PC-3 (cell line): ENCODE measurements around the gene SLC6A7. TPM values are rescaled to one million over a fixed set of nuclear protein-coding genes. Genes with fewer than 3 reads are reported as not detected.

Source experiments
- ATAC-seq: fragments of 200-7000 bp; cut with Tn5 transposase; 2 replicates; pipeline ENCODE4 v1.9.1; 2020; ENCODE audit warnings: mild to moderate bottlenecking, moderate library complexity
- BruUV-seq: library from RNA; stranded (reverse); fragments of 400-500 nt; replicated peaks from 2 replicates; lab custom pipeline; 2021; lab: Mats Ljungman, UMichigan
- CTCF ChIA-PET: fragments of 300-600 bp; sonication (Branson Sonifier 250); formaldehyde crosslinking; loops from one replicate; lab custom pipeline; 2022; ENCODE audit warnings: antibody characterized with exemption; lab: Charles Lee
- POLR2A ChIA-PET: fragments of 300-600 bp; sonication (Branson Sonifier 250); formaldehyde crosslinking; loops from one replicate; lab custom pipeline; 2022; ENCODE audit warnings: antibody characterized with exemption; ENCODE audit not compliant: unreplicated experiment; lab: Charles Lee
- DNase-seq: peaks from one replicate; pipeline ENCODE4 v3.0.0-alpha.2; 2015
- H2AFZ ChIP-seq: fragments of 300-600 bp; sonication (generic); 2 replicates; pipeline ENCODE4 v1.6.0; 2016; ENCODE audit warnings: antibody characterized with exemption, low read length
- H3F3A ChIP-seq: fragments of 300-600 bp; sonication (generic); one replicate; pipeline ENCODE4 v1.6.0; 2017; ENCODE audit warnings: antibody characterized with exemption, low read length, control low read depth, mild to moderate bottlenecking; ENCODE audit not compliant: unreplicated experiment
- H3K27ac ChIP-seq: fragments of 300-600 bp; sonication (generic); 2 replicates; pipeline ENCODE4 v1.5.1; 2016; ENCODE audit warnings: mild to moderate bottlenecking, low read length
- H3K27me3 ChIP-seq: fragments of 300-600 bp; sonication (generic); 2 replicates; pipeline ENCODE4 v1.6.1; 2016; ENCODE audit warnings: low read length, mixed read lengths
- H3K36me3 ChIP-seq: fragments of 300-600 bp; sonication (generic); 2 replicates; pipeline ENCODE4 v1.6.1; 2016; ENCODE audit warnings: low read depth, mixed run types, low read length, mixed read lengths
- H3K4me1 ChIP-seq: fragments of 300-600 bp; sonication (generic); 2 replicates; pipeline ENCODE4 v1.5.1; 2016; ENCODE audit warnings: low read length; ENCODE audit not compliant: insufficient read depth
- H3K4me2 ChIP-seq: fragments of 300-600 bp; sonication (generic); 2 replicates; pipeline ENCODE4 v1.6.0; 2016; ENCODE audit warnings: low read length
- H3K4me3 ChIP-seq: fragments of 300-600 bp; sonication (generic); 2 replicates; pipeline ENCODE4 v1.5.1; 2016; ENCODE audit warnings: mild to moderate bottlenecking, low read length, mixed read lengths
- H3K79me2 ChIP-seq: fragments of 300-600 bp; sonication (generic); 2 replicates; pipeline ENCODE4 v1.6.1; 2017; ENCODE audit warnings: low read length, mixed read lengths
- H3K9ac ChIP-seq: fragments of 300-600 bp; sonication (generic); 2 replicates; pipeline ENCODE4 v1.6.0; 2016; ENCODE audit warnings: mild to moderate bottlenecking, low read length
- H3K9me2 ChIP-seq: fragments of 300-600 bp; sonication (generic); replicated peaks from 2 replicates; pipeline ENCODE4 v1.6.1; 2016; ENCODE audit warnings: mixed run types, low read length, mixed read lengths
- H3K9me3 ChIP-seq: fragments of 300-600 bp; sonication (generic); 2 replicates; pipeline ENCODE4 v1.6.1; 2016; ENCODE audit warnings: low read length, mixed read lengths
- H4K20me1 ChIP-seq: fragments of 300-600 bp; sonication (generic); 2 replicates; pipeline ENCODE4 v1.6.1; 2016; ENCODE audit warnings: low read length, mixed read lengths
- CTCF ChIP-seq: fragments of 300-600 bp; sonication (generic); conservative IDR thresholded peaks from 2 replicates; pipeline ENCODE4 v1.5.1; 2017; ENCODE audit warnings: antibody characterized with exemption, low read depth, mild to moderate bottlenecking, low read length
- EZH2 ChIP-seq: fragments of 300-600 bp; sonication (generic); IDR thresholded peaks from one replicate; pipeline ENCODE4 v1.6.1; 2017; ENCODE audit warnings: antibody characterized with exemption, mild to moderate bottlenecking, low read length; ENCODE audit not compliant: unreplicated experiment
- EZH2phosphoT487 ChIP-seq: fragments of 300-600 bp; sonication (generic); IDR thresholded peaks from 2 replicates; pipeline ENCODE4 v1.6.1; 2018; ENCODE audit warnings: mild to moderate bottlenecking, antibody characterized with exemption, low read length, borderline replicate concordance
- intact Hi-C: fragments of 100-400 bp; cut with micrococcal nuclease; formaldehyde crosslinking; loops from 2 replicates; pipeline ENCODE4 v1.9.0; 2023
- total RNA-seq: library from RNA; depleted of rRNA; stranded (reverse); fragments of >200 nt; gene quantifications from 2 replicates; pipeline ENCODE4 v1.2.3, GENCODE V29; 2014

Gene SLC6A7
- total RNA-seq, 1 experiment from 2014 or later, result 0.29 TPM

DNA sequence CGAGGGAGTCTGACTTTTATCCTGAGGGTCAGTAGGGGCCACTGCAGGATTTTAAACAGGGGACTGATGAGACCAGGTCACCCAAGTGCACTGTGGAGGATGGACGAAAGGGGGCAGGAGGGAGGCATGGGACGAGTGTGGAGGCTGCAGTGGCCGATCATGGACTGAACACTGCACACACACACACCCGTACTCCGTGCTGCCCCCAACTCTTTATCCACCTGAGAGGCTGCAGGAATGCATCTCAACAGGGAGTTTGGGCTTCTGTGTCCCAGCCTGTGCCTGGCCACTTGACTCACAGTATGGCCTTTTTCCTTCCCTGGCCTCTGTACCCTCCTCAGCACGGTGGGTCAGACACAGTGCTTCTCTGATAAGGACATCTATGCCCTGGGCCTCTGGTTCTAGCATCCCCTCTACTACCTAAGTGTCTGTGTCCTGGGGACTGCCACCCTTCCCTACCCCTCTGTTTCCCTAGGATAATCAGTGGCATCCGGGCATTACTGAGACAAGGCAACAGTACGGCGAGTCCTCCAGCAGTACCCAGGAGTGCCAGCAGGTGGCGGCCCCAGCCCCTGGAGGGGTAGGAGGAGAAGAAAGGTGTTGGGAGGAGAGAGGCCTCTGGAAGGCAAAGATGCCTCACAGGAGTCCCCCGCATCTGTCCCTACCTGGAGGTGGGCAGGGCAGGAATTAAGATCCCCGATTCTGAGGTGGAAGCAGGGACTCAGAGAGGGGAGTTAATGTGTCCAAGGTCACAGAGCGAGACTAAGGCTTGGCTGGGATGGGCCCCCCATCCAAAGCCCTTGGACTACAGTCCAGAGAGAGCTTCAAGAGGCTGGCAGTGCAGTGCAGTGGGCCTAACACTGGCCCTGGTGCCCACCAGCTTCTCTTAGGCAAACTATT is 28.4 kb upstream of the SLC6A7 start:
- Histone ChIP-seq H3K79me2 (no peaks in the 10 kb centered on the region), H3K36me3 (no peaks in the 10 kb centered on the region), H3K9me2 (no peaks in the 10 kb centered on the region), H4K20me1 (no peaks in the 10 kb centered on the region), H3F3A (no peaks in the 10 kb centered on the region), H3K27ac (no peak overlapping the region), H3K4me2 (peak overlapping the region; percentile 72), H3K9me3 (no peaks in the 10 kb centered on the region), H3K27me3 (no peaks in the 10 kb centered on the region), H2AFZ (peak overlapping the region; percentile 84), H3K9ac (no peak overlapping the region), H3K4me1 (peaks cover 5% of the 10 kb centered on the region; the same call in 1 of the 2 replicates), H3K4me3 (peak overlapping the region; percentile 51)
- intact Hi-C loops, result loop anchor here (1.0 kb wide), 2 partner anchors 57 to 189 kb away; no protein-coding TSS in a partner anchor
- no TSS peak for BruUV-seq
- ChIA-PET CTCF (interaction anchor here (0.7 to 1.9 kb wide), 4 partner anchors 14 to 190 kb away, joined by 3 to 10 read pairs (median 5); no protein-coding TSS in a partner anchor), POLR2A (no interaction called here)
- no peak for TF ChIP-seq EZH2phosphoT487
- no peak for TF ChIP-seq EZH2
- peak; percentile 93 for TF ChIP-seq CTCF
- peak; percentile 92 for ATAC-seq
- DNase-seq, result peak; percentile 97

DNA sequence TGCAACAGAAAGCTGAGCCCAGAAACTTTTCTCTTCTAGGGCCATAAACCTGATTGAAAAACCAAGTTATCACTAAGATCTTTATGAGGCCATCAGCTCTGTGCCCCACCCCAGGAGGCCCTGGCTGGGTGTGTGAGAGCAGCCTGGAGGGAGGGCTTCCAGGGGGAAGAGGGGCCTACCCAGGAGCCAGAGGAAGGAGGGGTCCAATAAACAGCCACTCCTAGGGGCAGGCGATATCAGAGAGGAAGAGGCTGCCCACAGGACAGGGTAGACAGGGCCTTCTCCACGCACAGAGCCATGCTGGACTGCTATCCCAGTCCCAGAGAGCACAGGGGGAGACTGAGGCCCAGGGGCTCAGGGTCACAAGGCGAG is 27.7 kb upstream of the SLC6A7 start:
- intact Hi-C loops, result no loop called here
- Histone ChIP-seq H3K9me2 (no peaks in the 10 kb centered on the region), H4K20me1 (no peaks in the 10 kb centered on the region), H3K4me3 (no peak overlapping the region), H3K9ac (no peak overlapping the region), H3K4me1 (peaks cover 5% of the 10 kb centered on the region; the same call in 1 of the 2 replicates), H3K79me2 (no peaks in the 10 kb centered on the region), H3K9me3 (no peaks in the 10 kb centered on the region), H2AFZ (no peak overlapping the region), H3K36me3 (no peaks in the 10 kb centered on the region), H3F3A (no peaks in the 10 kb centered on the region), H3K27ac (no peak overlapping the region), H3K27me3 (no peaks in the 10 kb centered on the region), H3K4me2 (no peak overlapping the region)
- CTCF ChIA-PET, result interaction anchor here (0.7 to 1.9 kb wide), 4 partner anchors 13 to 189 kb away, joined by 3 to 10 read pairs (median 5); no protein-coding TSS in a partner anchor
- DNase-seq (no peak), ATAC-seq (peak; percentile 4)
- no TSS peak for BruUV-seq
- POLR2A ChIA-PET, result no interaction called here
- no peak for TF ChIP-seq EZH2phosphoT487
- TF ChIP-seq EZH2, result no peak
- TF ChIP-seq CTCF, result no peak
